ENCODE results near the gene SH2D3A.

The SH2D3A gene

DNA sequence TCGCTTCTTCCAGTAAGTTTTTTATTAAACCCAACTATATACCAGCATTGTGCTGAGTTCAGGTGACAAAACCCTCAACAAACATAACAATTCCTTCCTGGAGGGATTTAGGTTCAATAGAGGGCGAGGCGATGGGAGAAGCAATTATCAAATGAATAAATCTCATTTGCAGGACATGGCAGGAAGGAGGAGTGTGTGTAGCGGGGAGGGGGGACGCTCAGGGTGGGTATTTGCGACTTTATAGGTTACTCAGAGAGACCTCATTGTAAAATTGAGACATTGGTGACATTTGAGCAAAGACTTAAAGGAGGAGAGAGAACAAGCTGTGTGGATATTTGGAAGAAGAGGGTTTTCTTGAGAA, 50.6 kb downstream of the SH2D3A start:
- TF ChIP-seq, protein P1, sequence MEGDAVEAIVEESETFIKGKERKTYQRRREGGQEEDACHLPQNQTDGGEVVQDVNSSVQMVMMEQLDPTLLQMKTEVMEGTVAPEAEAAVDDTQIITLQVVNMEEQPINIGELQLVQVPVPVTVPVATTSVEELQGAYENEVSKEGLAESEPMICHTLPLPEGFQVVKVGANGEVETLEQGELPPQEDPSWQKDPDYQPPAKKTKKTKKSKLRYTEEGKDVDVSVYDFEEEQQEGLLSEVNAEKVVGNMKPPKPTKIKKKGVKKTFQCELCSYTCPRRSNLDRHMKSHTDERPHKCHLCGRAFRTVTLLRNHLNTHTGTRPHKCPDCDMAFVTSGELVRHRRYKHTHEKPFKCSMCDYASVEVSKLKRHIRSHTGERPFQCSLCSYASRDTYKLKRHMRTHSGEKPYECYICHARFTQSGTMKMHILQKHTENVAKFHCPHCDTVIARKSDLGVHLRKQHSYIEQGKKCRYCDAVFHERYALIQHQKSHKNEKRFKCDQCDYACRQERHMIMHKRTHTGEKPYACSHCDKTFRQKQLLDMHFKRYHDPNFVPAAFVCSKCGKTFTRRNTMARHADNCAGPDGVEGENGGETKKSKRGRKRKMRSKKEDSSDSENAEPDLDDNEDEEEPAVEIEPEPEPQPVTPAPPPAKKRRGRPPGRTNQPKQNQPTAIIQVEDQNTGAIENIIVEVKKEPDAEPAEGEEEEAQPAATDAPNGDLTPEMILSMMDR (IDR thresholded peaks at IDR 0.05; ENCODE audit: extremely low read depth, insufficient read depth, missing control alignments), result no peak
- DNase-seq (ENCODE audit: low spot score), result no peak
- in situ Hi-C loops (cut with MboI; ENCODE audit: low pct_unique_long_range_greater_than_20kb, low sequenced_read_pairs, unreplicated experiment), result no loop called here

DNA sequence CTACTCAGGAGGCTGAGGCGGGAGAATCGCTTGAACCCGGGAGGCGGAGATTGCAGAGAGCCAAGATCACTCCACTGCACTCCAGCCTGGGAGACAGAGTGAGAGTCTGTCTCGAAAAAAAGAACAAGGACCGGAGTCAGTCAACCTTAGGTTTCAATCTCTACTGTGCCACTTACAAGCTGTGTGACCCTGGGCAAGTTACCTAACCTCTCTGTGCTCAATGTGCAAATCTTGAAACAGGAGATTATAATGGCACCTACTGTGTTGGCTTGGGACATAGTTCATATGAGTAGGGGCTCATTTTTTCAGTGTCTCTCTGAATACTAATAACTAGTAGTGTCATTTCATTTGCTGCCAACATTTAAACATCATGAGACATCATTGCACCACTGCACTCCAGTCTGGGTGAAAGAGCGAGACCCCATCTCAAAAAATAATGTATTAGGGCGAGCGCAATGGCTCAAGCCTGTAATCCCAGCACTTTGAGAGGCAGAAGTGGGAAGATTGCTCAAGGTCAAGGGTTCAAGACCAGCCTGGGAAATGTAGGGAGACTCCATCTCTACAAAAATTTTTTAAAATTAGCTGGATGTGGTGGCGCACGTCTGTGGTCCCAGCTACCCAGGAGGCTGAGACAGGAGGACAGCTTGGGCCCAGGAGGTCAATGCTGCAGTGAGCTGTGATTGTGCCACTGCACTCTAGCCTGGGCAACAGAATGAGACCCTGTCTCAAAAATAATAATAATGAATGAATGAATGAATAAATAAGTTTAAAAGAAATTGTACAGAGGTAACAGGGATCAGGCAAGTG, 52.3 kb downstream of the SH2D3A start:
- TF ChIP-seq, protein P1 (IDR thresholded peaks at IDR 0.05; ENCODE audit: extremely low read depth, insufficient read depth, missing control alignments), result no peak
- in situ Hi-C loops (cut with MboI; ENCODE audit: low pct_unique_long_range_greater_than_20kb, low sequenced_read_pairs, unreplicated experiment), result no loop called here

DNA sequence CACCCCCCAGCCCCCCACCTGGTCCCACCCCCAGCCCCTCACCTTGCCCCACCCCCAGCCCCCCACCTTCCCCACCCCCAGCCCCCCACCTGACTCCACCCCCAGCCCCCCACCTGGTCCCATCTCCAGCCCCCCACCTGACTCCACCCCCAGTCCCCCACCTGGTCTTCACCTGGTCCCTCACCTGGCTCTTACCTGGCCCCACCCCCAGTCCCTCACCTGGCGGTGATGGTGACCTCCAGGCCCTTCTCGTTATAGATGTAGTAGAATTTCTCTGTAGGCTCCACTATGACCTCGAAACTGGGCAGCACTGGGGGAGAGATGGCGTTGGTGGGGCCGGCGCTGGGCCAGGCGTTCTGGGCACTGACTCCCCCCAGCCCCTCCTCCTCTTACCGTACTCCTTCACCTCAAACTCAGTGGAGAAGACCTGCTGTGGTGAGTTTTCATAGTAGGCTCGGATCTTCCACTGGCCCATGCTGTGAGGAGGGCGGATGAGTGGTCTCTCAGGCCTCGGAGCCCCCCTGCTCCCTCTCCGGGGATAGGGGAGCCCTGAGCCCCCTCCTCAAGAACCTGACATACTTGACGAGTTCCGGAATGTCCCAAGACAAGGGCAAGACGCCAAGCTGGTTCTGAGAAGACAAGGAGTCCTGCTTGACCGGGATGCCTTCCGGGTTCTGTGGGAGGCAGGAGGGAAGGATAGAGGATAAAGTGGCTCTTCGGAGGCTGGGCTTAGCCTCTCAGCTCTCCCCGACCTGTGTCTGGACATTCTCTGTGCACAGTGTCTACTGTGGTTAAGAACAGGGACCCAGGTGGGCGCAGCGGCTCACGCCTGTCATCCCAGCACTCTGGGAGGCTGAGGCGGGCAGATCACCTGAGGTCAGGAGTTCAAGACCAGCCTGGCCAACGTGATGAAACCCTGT, 53.2 kb downstream of the SH2D3A start:
- DNase-seq (ENCODE audit: low spot score), result no peak
- TF ChIP-seq, protein P1 (IDR thresholded peaks at IDR 0.05; ENCODE audit: extremely low read depth, insufficient read depth, missing control alignments), result no peak
- in situ Hi-C loops (cut with MboI; ENCODE audit: low pct_unique_long_range_greater_than_20kb, low sequenced_read_pairs, unreplicated experiment), result no loop called here

More for the DNA sequence above, 52.3 kb downstream of the SH2D3A start:
- DNase-seq (ENCODE audit: low spot score), result no peak

DNA sequence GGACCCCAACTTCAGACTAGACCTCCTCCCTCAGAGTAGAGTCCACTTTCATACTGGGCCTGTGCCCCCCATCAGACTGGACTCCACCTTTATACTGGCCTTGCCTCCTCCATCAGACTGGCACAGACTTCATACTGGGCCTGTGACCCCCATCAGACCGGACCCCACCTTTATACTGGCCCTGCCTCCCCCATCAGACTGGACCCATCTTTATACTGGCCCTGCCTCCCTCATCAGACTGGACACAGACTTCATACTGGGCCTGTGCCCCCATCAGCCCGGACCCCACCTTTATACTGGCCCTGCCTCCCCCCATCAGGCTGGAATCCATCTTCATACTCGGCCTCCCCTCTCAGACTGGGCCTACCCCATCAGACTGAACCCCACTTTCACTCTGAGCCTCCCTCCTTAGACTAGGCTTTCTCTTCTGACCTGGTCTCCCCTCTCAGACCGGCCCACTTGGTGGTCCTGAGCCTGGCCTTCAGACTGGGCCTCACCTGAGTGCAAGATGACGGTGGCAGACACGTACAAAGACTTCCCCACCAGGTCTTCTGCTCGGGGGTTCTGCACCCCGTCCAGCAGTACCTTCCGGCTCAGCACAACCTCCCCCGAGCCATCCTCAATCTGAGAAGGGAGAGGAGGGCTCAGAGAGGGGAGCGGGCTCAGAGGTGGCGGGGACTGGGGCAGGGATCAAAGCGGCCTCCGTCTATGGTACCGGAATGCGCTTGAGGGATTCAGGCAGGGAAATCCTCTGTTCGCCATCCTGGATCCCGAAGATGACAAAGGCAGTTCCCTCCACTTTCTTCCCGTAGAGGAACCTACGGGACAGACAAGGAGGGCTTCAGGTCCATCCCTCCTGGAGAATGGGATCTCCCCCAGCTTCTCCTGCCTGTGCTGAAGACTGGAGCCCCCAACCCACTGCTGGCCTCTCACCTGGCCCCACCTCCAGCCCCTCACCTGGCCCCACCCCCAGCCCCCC, 54.3 kb downstream of the SH2D3A start:
- TF ChIP-seq, protein P1 (IDR thresholded peaks at IDR 0.05; ENCODE audit: extremely low read depth, insufficient read depth, missing control alignments), result no peak
- no peak for DNase-seq (ENCODE audit: low spot score)
- in situ Hi-C loops (cut with MboI; ENCODE audit: low pct_unique_long_range_greater_than_20kb, low sequenced_read_pairs, unreplicated experiment), result no loop called here

DNA sequence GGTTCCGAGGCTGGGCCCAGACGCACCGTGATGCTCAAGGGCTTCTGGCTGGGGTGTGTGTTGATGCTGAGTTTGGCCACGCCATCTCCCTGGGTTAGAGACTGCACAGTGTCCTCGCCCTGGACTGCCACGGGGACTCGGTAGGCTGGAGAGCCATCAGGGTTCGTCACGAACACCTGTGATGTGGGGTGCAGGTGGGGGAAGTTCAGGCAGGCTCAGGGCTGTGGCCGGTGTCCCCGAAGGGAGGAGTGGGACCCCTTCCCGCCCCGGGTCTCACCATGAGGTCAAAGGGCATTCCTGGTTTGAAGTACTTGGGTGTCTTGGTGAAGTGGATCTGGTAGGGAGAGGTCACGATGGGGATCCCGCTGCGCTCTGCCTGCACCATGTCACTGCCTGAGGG, 55.0 kb downstream of the SH2D3A start:
- DNase-seq (ENCODE audit: low spot score), result no peak
- in situ Hi-C loops (cut with MboI; ENCODE audit: low pct_unique_long_range_greater_than_20kb, low sequenced_read_pairs, unreplicated experiment), result no loop called here

More for the DNA sequence above, 55.0 kb downstream of the SH2D3A start:
- TF ChIP-seq, protein P1 (IDR thresholded peaks at IDR 0.05; ENCODE audit: extremely low read depth, insufficient read depth, missing control alignments), result no peak

Measured in GM13977 (cell line).